ENCODE measurements around the gene BCAS2. TPM values are rescaled to one million over a fixed set of nuclear protein-coding genes. Genes with fewer than 3 reads are reported as not detected.
"Not testable (repeated sequence)": the region's sequence is repeated elsewhere in the genome, so short reads cannot be mapped to it uniquely, and the experiment has no call there.

BCAS2 gene
- total RNA-seq, 4 donors from 2014 or later: 24.8 to 38.9 (median 32.7) TPM

DNA sequence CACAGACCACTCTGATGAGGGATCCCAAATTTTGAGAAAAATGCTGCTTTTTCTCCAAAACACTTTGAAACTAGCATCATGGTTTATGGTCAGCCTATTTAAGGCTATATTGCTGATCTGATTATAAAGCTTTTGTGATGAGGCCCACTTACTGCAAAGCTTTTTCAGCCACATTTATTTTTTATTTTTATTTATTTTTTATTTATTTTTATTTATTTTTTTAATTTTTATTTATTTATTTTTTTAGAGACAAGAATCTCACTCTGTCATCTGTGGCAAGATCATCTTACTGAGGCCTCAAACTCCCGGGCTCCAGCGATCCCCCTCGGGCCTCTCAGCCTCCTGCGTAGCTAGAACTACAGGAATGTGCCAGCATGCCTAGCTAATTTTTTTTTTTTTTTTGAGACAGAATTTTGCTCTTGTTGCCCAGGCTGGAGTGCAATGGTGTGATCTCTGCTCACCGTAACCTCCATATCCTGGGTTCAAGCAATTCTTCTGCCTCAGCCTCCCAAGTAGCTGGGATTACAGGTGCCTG lies 5.2 kb upstream of the BCAS2 start:
- intact Hi-C loops (cut with DNase I): no loop called here
- no peak for DNase-seq
- peaks cover 0 to 77% (median 9%) of the 10 kb centered on the region in 3 donors for H3K36me3 ChIP-seq
- TF ChIP-seq, protein P1, sequence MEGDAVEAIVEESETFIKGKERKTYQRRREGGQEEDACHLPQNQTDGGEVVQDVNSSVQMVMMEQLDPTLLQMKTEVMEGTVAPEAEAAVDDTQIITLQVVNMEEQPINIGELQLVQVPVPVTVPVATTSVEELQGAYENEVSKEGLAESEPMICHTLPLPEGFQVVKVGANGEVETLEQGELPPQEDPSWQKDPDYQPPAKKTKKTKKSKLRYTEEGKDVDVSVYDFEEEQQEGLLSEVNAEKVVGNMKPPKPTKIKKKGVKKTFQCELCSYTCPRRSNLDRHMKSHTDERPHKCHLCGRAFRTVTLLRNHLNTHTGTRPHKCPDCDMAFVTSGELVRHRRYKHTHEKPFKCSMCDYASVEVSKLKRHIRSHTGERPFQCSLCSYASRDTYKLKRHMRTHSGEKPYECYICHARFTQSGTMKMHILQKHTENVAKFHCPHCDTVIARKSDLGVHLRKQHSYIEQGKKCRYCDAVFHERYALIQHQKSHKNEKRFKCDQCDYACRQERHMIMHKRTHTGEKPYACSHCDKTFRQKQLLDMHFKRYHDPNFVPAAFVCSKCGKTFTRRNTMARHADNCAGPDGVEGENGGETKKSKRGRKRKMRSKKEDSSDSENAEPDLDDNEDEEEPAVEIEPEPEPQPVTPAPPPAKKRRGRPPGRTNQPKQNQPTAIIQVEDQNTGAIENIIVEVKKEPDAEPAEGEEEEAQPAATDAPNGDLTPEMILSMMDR (IDR thresholded peaks at IDR 0.05): no peak
- TF ChIP-seq POLR2A (IDR thresholded peaks at IDR 0.05): no peak
- H3K27ac ChIP-seq: no peak overlapping the region
- H3K27me3 ChIP-seq: no peaks in the 10 kb centered on the region
- no peaks in the 10 kb centered on the region for H3K9me3 ChIP-seq
- H3K4me1 ChIP-seq: peaks cover 4 to 9% (median 6%) of the 10 kb centered on the region in 3 donors
- no peak overlapping the region for H3K4me3 ChIP-seq
- WGBS, 2 donors: 93 to 98% methylated on average over 5 of the region's 5 CpGs

DNA sequence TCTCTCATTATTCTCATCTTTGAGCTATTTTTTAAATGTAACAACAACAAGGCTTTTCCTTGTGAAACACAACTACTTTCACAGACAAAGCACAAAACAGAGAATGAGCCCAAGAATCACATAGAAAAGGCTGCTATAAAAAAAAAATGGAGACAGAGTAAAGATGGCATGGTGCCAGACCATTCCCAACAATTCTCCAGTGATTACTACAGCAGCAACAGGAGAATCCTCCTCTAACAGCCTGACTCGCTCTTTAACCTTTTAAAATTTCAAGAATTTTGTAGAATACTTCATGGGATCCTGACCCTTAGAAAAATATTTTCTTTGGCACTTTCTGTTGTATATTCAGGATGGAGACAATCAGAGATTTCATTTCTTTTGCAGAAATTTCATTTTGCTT lies 3.8 kb upstream of the BCAS2 start:
- DNase-seq: no peak
- Histone ChIP-seq H3K36me3 (peaks cover 0 to 64% (median 9%) of the 10 kb centered on the region in 3 donors), H3K27ac (no peak overlapping the region), H3K9me3 (no peaks in the 10 kb centered on the region), H3K4me1 (peaks cover 6 to 18% (median 10%) of the 10 kb centered on the region in 3 donors), H3K4me3 (no peak overlapping the region), H3K27me3 (no peaks in the 10 kb centered on the region)
- TF ChIP-seq, protein P1 (IDR thresholded peaks at IDR 0.05): no peak
- no peak for TF ChIP-seq POLR2A (IDR thresholded peaks at IDR 0.05)
- intact Hi-C loops (cut with DNase I): no loop called here
- WGBS, 2 donors: 81 to 83% methylated on average over 1 of the region's 1 CpG

DNA sequence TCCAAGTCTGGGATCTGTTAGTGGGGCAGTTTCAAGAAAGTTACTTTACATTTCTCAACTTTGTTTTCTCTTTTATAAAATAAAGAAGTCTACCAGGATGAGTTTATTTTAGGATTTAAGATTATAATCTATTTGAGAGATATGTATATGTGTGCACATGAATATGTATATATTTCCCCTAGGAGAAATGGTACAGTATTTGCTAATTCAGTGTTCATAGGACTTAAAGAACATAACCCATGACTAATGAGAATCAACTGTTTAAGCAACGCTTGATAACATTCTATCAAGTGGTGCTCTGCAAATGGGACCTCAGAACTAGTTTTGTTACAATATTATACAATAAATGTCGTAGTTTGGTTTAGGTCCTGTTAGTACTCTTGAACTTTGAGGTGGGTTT lies 7.0 kb downstream of the BCAS2 start:
- no peak for TF ChIP-seq POLR2A (IDR thresholded peaks at IDR 0.05)
- TF ChIP-seq, protein P1 (IDR thresholded peaks at IDR 0.05): no peak
- intact Hi-C loops (cut with DNase I): no loop called here
- no peak for DNase-seq
- Histone ChIP-seq H3K9me3 (no peaks in the 10 kb centered on the region), H3K36me3 (peaks cover 0 to 100% (median 32%) of the 10 kb centered on the region in 3 donors), H3K4me1 (peaks cover 0 to 18% (median 0%) of the 10 kb centered on the region in 3 donors), H3K27ac (no peak overlapping the region), H3K4me3 (no peak overlapping the region), H3K27me3 (no peaks in the 10 kb centered on the region)
- 92 to 94% methylated on average over 2 of the region's 2 CpGs for WGBS, 2 donors

DNA sequence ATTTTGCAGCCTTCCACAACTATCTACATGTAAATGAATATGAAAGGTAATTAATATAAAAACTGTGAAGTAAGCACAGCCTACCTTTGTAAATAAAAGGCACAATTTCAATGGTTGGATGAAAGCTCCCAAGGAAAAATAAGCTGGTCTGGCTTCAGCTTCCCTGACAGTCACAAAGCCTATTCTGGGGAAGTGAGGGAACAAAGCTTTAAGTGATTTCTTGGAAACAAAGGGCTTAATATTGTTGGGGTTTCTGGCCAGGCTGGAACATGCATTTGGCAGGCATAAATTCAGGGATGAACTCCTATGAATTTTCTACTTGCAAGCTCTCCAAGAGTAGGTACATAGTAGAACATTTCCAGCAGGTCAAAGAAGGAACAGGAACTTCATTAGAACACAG lies 17.3 kb downstream of the BCAS2 start:
- H3K4me3 ChIP-seq: no peak overlapping the region
- H3K36me3 ChIP-seq: peaks cover 10 to 52% (median 16%) of the 10 kb centered on the region in 3 donors
- intact Hi-C loops (cut with DNase I): no loop called here
- no peaks in the 10 kb centered on the region for H3K27me3 ChIP-seq
- TF ChIP-seq, protein P1 (IDR thresholded peaks at IDR 0.05): no peak
- H3K9me3 ChIP-seq: no peaks in the 10 kb centered on the region
- DNase-seq: no peak
- H3K4me1 ChIP-seq: peaks cover 0 to 12% (median 0%) of the 10 kb centered on the region in 3 donors
- no peak overlapping the region for H3K27ac ChIP-seq

DNA sequence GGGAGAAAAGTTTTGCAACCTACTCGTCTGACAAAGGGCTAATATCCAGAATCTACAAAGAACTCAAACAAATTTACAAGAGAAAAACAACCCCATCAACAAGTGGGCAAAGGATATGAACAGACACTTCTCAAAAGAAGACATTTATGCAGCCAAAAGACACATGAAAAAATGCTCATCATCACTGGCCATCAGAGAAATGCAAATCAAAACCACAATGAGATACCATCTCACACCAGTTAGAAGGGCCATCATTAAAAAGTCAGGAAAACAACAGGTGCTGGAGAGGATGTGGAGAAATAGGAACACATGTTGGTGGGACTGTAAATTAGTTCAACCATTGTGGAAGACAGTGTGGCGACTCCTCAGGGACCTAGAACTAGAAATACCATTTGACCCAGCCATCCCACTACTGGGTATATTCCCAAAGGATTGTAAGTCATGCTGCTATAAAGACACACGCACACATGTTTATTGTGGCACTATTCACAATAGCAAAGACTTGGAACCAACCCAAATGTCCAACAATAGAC lies 18.4 kb downstream of the BCAS2 start:
- H3K27ac ChIP-seq; H3K27me3 ChIP-seq; H3K4me3 ChIP-seq; H3K9me3 ChIP-seq; intact Hi-C loops (cut with DNase I); DNase-seq: not testable (repeated sequence)
- 80 to 87% methylated on average over 3 of the region's 3 CpGs for WGBS, 2 donors
- peaks cover 0 to 12% (median 0%) of the 10 kb centered on the region in 3 donors for H3K4me1 ChIP-seq
- peaks cover 5 to 41% (median 10%) of the 10 kb centered on the region in 3 donors for H3K36me3 ChIP-seq

Measured in esophagus squamous epithelium (tissue), 5 donors.